GM19193 (cell line): ENCODE results near the gene TBC1D2B.

Source experiments
- POLR2A ChIP-seq: IDR thresholded peaks from 4 replicates; pipeline ENCODE4 v1.6.1; 2011; ENCODE audit not compliant: insufficient read depth, insufficient read length; ENCODE audit errors: extremely low read depth

Gene TBC1D2B

DNA sequence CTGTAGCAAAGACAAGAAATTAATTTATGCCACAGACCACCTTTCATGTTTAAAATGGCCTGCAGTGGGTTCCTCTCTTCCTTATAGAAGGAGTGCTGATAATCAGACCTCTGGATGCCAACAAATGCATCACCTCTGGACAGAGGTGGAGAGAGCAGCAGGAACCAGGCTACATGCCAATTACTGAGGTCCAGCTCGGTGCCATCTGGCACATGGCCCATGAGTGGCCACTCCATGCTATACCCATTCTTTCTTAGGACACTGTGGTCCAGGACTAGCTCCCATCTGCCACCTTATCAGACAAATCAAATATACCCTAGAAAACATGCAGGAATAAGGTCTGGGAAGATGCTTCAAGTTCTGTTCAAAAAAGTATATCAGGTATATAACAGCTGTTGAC lies 60.7 kb downstream of the TBC1D2B start:
- TF ChIP-seq POLR2A = no peak

DNA sequence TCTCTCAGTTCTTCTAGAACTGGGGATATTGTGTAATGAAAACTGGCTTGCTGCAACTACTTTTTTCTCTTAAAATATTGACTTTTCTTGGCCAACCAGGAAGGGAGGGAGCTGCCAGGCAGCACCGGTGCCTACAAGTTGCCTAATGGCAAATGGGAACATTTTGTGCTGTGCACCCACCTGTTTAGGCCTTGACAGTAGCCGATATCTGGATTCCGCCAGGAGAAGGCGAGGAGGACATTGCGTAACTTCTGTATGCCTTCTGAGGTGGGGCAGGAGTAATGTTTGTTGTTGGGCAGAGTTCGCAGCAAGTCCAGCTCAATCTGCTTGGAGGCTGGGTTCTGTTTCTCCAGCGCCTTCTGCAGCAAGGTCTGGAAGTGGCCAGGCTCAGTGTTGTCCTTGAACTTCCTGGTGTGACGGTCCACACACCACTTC lies 64.9 kb downstream of the TBC1D2B start:
- TF ChIP-seq POLR2A = no peak

DNA sequence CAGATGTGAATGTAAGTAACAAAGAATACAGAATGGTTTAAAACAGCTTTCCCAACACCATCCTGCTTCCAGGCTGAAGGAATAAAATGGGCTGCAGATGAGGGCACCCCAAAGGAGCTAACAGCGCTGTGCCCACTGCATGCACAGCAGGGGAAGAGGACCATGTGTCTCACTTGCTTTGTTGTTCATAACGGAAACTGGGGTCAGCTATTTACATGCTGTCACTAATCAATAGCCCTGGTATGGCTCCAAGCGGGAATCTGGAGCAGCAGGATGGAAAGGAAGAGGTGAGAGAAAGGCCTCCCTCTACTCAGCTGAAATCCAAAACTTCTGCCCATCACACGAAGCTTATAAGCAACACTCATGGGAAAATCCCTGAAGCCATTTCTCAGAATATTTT lies 67.4 kb downstream of the TBC1D2B start:
- TF ChIP-seq POLR2A = no peak

DNA sequence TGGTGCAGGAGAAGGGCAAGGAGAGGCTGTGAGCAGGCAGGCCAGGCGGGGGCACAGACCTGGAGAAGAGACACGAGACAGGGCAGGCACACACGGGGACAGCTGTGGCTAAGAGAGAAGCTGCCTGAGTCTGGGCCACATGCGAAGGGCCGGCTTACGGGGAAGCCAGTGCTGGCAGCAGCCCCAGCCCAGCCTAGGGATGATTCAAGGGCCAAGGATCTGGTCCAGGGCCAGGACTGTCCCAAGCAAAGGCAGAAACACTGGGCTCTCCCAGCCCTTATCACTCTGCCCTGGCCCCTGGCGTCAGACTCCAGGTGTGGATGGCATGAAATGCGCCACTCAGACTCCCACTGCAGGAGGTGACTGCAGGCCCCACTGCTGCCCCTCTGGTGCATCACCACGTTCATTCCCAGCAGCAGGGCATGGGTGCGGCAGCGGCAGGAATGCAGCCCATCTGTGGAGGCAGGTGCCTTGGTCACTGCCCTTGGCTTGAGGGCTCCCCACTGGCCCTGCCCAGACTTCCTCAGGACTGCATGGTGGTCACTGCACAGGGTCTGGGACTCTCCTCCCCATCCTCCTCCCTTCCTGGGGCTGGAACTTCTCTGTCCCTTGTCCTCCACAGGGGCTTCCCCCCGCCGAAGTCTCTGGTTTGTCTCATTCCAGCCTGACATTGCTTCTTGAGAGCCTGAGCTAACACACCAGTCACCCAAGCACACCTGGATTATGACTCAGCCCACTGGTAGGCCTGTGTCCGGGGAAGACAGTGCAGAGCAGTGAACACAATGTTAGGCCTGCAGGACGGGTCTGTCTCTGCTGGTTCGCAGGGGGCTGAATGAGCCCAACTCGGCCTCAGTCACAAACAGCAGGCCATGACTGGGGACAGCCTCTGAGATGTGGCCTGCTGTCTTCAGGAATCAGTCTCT lies 69.3 kb downstream of the TBC1D2B start:
- TF ChIP-seq POLR2A = no peak

DNA sequence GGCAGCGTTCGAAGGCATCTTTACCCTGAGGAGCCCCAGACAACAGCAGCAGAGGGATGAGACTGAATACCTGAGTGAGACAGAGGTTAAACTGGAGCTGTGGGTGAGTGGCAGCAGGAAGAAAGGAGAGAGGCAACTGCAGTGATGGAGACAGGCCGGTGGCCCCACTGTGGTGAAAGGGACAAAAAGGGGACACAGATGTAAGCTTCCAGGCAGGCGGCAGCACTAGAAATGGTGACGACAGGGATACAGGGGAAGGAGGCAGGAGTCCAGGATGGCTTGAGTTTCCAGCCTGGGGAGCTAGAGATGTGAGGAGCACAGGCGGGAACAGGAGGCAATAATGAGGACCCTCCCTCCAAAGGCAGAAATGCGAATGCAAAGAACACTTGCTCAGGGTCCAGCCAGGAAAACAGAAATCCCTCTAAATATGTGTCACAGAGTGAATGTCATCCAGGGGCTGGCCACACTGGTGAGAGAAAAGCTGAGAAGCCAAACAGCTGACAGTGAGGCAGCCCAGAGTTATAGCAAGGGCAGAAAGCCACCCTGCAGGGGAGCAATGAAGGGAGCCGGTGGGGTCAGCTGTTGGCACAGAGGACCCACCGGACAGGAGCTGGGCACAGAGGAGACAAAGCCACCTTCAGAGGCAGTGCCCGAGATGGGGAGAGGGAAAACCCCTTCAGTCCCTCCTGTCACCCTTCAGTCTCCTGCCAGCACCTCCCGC lies 70.1 kb downstream of the TBC1D2B start:
- TF ChIP-seq POLR2A = no peak

DNA sequence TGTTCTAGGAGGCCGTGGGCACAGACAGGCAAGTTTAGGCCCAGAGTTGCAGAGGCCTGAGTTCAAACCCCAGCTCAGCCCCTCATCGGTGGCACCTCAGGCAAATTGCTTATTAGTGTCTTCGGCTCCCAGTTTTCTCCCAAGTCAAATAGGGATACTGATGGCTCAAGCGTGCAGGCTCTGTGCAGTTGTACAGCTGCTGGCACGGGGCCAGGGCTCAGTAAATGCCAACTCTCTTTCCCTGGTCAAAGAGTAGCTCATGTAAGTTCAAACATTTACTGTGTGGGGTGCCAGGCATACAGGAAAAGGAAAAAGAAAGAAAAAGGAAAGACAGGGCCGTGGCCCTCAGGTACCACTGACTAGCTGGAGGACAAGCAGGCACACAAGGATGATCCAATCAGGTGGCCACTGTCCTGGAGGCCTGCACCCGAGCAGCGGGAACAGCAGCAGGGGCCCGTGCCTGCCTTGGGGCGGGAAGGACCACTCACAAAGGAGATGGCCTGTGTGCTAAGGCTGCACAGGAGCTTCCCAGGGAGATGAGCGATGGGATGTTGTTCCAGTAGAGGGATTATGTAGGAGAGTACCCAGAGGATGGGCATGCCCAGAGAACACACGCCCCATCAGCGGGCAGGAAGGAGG lies 70.8 kb downstream of the TBC1D2B start:
- no peak for TF ChIP-seq POLR2A

DNA sequence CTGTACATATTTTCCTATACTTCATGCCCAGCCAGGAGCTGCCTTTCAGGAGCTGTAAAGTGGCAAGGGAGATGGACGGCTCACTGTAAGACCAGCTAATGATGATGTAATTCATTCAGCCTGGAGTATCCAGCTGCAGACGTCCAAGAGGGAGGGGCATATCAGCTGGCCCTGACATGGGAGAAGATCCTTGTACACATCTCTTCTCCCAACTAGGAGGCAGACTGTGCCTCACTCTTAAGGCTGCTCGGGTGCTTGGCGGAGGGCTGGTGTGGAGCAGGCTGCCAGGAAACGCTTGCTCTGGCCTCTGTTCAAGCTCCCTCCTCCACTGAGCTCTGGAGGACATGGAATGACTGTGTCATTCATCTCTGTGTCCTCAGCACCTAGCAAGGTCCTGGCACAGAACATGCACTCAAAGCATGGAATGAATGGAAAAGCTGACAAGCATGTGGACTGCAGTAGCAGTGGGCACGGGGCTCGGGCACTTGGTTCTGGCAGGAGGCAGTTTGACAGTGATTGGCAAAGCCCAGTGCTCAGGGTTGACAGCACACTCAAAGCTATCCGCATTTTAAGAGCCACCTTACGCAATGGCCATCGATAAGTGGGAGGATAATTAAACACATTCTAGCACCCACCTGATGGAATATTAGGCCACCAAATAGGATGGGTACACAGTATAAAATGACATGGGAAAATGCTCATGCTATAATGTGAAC lies 72.4 kb downstream of the TBC1D2B start:
- no peak for TF ChIP-seq POLR2A

DNA sequence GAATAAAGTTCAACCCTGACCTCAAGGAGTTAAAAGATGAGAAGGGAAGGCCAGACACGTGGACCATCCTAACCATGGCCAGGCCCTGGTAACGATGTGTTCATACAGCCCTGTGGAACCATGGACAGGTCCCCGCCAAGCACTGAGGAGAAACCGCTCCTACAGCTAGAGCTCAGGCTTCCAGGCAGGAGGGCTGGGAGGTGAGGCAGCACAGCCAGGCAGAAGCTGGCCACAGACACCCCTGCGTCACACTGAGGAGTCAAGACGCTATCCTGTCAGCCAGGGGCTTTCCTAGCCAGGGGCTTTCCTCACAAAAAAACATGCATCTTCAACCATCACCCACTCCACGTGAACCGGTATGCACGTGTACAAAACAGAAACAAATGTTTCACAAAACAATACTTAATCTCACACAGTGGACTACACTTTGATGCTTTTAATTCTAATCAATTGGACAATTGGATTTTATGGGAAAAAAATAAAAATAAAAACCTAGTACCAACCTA lies 73.2 kb downstream of the TBC1D2B start:
- no peak for TF ChIP-seq POLR2A

DNA sequence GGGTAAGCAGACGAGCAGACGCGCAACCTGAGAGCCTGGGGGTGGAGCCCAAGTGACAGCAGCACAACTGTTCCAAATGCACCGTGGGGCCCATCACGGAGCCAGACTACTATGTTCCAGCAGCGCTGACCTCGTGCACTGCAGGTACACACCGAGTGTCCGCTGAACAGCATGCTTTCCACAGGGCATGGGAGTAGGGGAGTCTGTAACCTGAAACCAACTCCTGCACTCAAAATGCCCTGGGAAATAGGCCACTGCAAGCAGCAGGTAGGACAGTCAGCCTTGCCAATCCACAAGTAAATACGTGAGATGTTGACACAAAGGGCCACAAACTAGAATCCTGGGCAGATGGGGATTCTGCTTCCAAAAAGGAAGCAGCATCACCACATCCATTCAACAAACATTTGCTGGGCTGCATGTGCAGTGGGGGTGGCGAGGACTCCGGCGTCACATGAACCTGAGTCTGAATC lies 73.9 kb downstream of the TBC1D2B start:
- no peak for TF ChIP-seq POLR2A

DNA sequence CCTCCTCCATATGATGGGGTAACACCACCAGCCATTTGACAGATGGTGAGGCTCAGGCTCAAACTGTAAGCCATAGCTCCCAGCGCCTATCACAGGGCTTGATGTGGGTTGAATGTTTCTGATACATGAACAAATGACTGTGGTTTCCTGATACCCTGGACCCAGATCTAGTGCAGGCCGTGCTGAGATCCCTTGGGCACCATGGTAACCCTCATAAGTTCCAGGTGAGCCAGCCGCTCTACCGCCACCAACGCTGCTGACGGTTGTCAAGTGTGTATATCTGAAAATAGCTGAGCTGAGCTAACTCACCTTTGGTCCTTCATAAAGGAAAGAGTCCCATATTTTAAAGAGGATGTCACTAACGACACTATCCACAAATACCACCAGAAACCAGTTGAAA lies 74.5 kb downstream of the TBC1D2B start:
- no peak for TF ChIP-seq POLR2A

DNA sequence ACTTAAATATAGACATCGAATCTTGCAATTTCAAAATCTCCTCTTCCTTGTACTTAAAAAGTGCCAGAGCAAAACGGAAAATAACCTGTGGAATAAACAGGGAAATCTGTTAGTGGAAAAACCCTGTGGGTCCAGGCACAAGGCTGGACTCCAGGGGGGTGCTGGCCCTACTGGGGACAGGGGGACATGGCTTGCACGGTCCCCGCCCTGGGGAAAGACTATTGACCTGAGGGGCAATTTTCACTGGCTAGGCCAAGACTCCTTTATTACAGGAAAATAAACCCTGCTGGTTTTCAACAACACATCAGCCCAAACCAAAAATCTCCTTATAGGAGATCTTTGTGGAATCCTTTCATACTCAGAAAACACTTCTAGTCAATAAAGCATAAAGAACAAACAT lies 75.9 kb downstream of the TBC1D2B start:
- TF ChIP-seq POLR2A = no peak

DNA sequence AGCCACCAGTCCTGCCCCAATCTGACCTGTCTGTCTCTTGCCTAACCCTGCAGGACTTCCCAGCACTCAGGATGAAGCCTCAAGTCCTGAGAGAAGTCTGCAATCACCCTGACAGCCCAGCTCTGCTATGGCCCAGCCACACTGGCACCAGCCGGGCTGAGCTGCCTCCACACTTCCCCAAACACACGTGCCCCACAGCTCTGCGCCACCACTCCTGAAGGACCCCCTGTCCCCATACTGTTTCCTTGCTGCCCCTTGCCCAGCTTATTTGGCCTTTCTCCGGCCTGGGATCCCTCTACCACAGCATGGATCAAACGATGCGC lies 76.6 kb downstream of the TBC1D2B start:
- TF ChIP-seq POLR2A = no peak

DNA sequence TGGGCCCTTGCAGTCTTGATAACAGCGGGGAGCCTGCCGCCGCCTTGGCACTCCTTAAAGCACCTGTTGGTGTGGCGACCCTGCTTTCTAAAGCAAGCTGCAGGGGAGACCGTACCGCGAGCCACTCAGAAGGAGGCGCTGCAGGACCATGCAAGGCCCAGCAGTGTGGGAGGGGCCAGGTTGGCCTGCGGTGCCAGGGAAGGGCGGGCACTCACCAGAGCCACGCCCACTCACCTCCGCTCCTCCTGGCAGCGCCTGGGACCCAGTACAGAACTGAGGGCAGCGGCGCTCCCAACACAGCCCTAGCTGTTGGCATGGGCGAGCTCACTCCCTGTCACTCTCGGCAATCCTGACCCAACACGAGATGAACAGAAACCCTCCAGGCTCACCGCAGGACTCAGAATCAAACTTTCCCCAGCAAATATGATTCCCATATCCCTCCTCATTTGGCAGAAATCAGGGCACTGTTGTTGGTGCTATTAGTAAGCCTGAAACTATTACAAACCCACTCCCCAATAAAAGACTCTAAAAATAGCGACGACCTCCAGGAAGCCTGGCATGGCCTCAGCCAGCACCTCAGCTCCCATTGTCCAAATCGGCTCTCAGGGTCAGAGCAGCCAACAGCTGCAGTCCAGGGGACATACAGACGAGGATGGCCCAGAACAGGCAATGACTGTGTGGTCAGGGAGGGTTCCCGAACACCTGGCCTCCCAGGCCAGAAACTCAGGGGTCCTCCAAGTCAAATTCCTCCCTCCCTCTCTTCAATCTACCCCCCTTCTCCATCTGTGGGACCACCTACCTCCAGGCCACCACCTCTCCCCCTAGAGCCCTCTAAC lies 77.2 kb downstream of the TBC1D2B start:
- no peak for TF ChIP-seq POLR2A

DNA sequence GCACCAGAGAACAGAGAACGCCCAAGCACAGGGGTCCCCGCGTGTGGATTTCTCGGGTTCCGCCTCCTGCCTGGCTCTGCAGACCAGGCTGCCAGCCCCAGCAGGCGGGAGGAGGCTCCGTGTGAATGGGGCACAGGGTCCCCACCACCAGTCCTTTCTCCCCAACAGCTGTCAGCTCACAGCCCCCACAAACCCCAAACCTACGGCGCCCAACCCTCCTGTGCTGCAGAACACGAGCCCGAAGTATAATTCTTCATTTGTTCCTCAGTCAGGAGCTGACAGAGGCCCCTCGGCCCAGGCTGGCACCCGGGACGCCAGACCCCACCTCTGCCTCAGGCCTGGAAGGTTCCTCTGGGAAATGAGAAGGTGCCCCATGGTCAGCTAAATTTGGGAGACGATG lies 78.0 kb downstream of the TBC1D2B start:
- no peak for TF ChIP-seq POLR2A
